Suprapubic skin (tissue), 4 donors: ENCODE measurements around the gene PAPSS2.
"Not testable (repeated sequence)": the region's sequence is repeated elsewhere in the genome, so short reads cannot be mapped to it uniquely, and the experiment has no call there.

Experiments used
- POLR2A ChIP-seq, 2 donors: fragments of 450-650 bp; IDR thresholded peaks; one replicate each; pipeline ENCODE4 v1.6.1; 2017; ENCODE audit warnings: antibody characterized with exemption in 2 of 2, mild to moderate bottlenecking in 2 of 2, moderate library complexity in 2 of 2
- POLR2AphosphoS5 ChIP-seq, 3 donors: sonication (generic); formaldehyde crosslinking; IDR thresholded peaks; one replicate each; pipeline ENCODE4 v1.6.1; 2017; ENCODE audit warnings: antibody characterized with exemption in 3 of 3

DNA sequence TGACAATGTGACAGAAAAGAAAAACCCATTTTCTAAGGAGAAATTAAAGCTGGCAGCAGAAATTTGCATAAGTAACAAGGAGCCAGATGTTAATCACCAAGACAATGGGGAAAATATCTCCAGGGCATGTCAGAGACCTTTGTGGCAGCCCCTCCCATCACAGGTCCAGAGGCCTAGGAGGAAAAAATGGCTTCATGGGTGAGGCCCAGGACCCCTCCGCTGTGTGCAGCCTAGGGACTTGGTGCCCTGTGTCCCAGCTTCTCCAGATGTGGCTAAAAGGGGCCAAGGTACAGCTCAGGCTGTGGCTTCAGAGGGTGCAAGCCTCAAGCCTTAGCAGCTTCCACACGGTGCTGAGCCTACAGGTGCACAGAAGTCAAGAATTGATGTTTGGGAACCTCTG lies 48.3 kb upstream of the PAPSS2 start:
- TF ChIP-seq POLR2AphosphoS5, POLR2A (IDR thresholded peaks at IDR 0.05): not testable (repeated sequence)
